ENCODE results near the gene XRN1.
"Not testable (repeated sequence)": the region's sequence is repeated elsewhere in the genome, so short reads cannot be mapped to it uniquely, and the experiment has no call there.

Gene XRN1

GRCh38 chr3:142319094-142319493, 128.7 kb downstream of the XRN1 start:
- DNase-seq, result no peak

- DNase-seq, result no peak
Observed at GRCh38 chr3:142318331-142318730, 129.5 kb downstream of the XRN1 start.

- DNase-seq, result not testable (repeated sequence)
Observed at GRCh38 chr3:142315978-142316388, 131.9 kb downstream of the XRN1 start.

- no peak for DNase-seq
Observed at GRCh38 chr3:142315083-142315482, 132.8 kb downstream of the XRN1 start.

GRCh38 chr3:142310439-142310838, 137.4 kb downstream of the XRN1 start:
- no peak for DNase-seq

- DNase-seq, result not testable (repeated sequence)
Observed at GRCh38 chr3:142302847-142303246, 145.0 kb downstream of the XRN1 start.

GRCh38 chr3:142298626-142299025, 149.2 kb downstream of the XRN1 start:
- DNase-seq, result no peak

- DNase-seq, result no peak
Observed at GRCh38 chr3:142296507-142296906, 151.3 kb downstream of the XRN1 start.

- DNase-seq, result no peak
Observed at GRCh38 chr3:142287866-142288638, 159.8 kb downstream of the XRN1 start.

- no peak for DNase-seq
Observed at GRCh38 chr3:142285083-142285517, 162.7 kb downstream of the XRN1 start.

GRCh38 chr3:142282503-142282902, 165.3 kb downstream of the XRN1 start:
- DNase-seq, result no peak

GRCh38 chr3:142281474-142281873, 166.4 kb downstream of the XRN1 start:
- DNase-seq, result no peak

GRCh38 chr3:142279965-142280590, 167.8 kb downstream of the XRN1 start:
- peak; percentile 27 for DNase-seq

GRCh38 chr3:142278451-142278850, 169.4 kb downstream of the XRN1 start:
- no peak for DNase-seq

GRCh38 chr3:142276781-142277180, 171.1 kb downstream of the XRN1 start:
- no peak for DNase-seq

GRCh38 chr3:142275856-142276255, 172.0 kb downstream of the XRN1 start:
- no peak for DNase-seq

GRCh38 chr3:142274908-142275307, 172.9 kb downstream of the XRN1 start:
- no peak for DNase-seq

- no peak for DNase-seq
Observed at GRCh38 chr3:142273501-142273900, 174.3 kb downstream of the XRN1 start.

- DNase-seq, result no peak
Observed at GRCh38 chr3:142272200-142272891, 175.5 kb downstream of the XRN1 start.

- peak; percentile 75 for DNase-seq
Observed at GRCh38 chr3:142270407-142270806, 177.4 kb downstream of the XRN1 start.

GRCh38 chr3:142269767-142270166, 178.1 kb downstream of the XRN1 start:
- no peak for DNase-seq

GRCh38 chr3:142268426-142268825, 179.4 kb downstream of the XRN1 start:
- no peak for DNase-seq

- DNase-seq, result no peak
Observed at GRCh38 chr3:142267269-142267668, 180.6 kb downstream of the XRN1 start.

GRCh38 chr3:142263112-142263511, 184.7 kb downstream of the XRN1 start:
- DNase-seq, result no peak

Data from NK-92 treated with Interleukin-12 subunit alpha and Interleukin-12 subunit beta, amount 100 ng/mL, for 24 hours (cell line).